NCI-H2081 treated with DMSO at 0.1 percent for 48 hours (cell line): Measurements from ENCODE around the gene BBIP1.

Source experiments
- DNase-seq: peaks from one replicate; lab custom pipeline; 2025; lab: John Stamatoyannopoulos, UW

The BBIP1 gene, protein sequence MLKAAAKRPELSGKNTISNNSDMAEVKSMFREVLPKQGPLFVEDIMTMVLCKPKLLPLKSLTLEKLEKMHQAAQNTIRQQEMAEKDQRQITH

DNA sequence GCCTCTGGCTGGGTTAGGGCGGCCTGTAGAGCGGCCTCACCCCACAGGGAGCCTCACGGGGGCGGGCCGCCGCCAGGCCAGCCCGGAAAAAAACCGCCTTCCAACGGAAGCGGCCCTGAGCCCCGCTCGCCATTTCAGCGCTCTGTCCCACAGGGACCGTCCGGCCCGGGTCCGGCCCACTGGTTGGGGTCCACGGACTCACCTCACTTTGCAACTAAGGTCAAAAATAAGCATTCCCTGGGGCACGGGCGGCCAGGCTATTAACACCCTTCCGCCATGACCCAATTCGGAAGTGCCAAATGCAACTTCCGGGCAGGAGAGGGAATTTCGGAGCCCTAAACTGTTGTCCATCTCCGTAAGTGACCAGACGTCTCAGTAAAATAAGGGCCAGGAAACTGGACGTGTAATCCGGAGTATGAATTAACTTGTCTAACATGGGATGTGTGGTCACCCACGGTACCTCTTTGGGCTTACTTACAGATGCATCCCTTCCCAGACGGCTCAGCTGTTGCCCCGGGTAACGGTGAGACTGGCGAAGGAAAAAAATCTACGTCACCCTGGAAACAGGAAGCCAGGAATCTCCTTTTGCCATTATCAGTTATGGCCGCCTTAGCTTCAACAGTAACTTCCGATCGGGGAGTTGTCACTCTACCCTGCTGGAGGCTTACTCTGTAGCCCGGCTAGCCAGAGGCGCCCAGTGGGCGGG, at the start of gene BBIP1:
Gene BBIP1, minus strand, starts transcription at position 538 of the 706 bp plus-strand sequence. CDS start 1,023 bp downstream, outside the sequence.
- DNase-seq, result peak; percentile 91

DNA sequence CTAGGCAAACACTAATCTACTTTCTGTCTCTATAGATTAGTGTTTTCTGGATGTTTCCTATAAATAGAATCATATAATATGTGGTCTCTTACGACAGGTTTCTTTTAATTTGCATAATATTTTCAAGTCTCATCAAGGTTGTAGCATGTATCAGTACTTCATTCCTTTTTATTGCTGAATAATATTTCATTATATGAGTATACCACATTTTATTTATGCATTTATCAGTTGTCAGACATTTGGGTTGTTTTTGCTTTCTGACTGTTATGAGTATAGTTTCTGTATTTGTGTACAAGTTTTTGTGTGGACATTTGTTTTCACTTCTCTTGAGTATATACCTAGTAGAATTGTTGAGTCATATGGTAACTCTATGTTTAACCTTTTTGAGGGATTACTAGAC, 48.7 kb upstream of the BBIP1 start:
- no peak for DNase-seq

DNA sequence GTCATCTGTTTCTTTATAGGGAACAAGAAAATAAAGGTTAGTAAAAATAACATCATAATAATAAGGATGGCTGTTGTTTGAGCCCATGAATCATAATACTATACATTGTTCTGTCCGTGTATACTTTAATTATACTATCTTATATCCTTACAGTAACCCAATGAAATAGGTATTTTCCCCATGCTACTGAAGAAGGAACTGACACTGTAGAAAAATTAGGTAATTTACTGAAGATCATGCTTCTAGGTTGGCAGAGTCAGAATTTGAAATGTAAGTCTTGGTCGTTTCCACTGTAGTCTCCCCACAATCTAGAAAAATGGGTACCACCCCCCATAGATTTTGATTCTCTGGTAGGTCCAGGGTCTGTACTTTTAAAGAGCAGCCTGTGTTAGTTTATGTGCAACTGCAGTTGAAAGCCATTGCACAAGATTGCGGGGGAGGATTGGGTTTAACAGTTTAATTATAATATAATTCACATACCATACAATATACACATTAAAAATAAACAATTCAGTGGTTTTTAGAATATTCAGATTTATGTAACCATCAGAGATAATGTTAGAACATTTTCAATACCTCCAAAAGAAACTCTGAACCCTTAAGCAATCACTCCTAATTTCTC, 48.1 kb upstream of the BBIP1 start:
- DNase-seq, result no peak

DNA sequence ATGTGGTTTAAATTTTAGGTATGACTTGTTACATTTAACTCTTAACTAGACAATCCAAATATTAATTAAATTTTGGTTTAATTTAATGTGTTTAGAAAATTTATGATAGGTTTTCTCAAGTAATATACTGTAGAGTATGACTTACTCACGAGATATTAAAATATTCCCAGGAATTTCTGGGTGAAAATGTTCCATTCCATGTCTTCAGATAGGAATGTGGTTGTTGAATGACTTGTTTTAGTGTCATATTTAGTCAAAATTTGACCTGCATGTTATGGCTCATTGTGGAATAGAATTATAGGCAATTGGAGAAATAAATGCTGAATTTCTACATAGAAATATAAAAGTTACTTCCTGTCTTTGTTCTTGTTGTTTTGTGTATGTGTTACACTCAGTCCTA, 47.2 kb upstream of the BBIP1 start:
- no peak for DNase-seq

DNA sequence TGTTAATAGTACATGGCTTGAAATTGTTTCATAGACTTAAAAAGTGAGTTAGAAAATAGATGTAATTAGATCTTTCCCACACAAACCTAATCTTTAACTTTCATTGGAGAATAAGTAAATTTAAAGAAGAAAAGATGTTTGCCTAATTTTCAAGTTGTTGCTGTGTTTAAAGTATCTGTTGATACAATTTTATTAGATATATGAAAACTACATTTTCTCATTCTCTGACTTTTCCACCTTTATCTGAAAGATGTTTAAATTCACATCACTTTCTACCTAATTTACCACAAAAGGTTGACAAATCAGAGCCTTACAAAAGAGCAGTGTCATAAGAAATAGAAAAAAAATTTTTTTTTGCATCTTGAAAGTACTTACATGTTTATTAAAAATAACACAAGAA, 46.2 kb upstream of the BBIP1 start:
- DNase-seq, result no peak

DNA sequence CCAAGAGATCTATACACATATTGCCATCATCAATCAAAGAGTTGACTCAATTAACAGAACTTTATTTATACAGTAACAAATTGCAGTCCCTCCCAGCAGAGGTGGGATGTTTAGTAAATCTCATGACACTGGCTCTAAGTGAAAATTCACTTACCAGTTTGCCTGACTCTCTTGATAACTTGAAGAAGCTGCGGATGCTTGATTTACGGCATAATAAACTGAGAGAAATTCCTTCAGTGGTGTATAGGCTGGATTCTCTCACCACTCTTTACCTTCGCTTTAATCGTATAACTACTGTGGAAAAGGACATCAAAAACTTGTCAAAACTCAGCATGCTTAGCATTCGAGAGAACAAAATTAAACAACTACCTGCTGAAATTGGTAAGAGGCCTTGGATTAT, 45.7 kb upstream of the BBIP1 start:
- no peak for DNase-seq

DNA sequence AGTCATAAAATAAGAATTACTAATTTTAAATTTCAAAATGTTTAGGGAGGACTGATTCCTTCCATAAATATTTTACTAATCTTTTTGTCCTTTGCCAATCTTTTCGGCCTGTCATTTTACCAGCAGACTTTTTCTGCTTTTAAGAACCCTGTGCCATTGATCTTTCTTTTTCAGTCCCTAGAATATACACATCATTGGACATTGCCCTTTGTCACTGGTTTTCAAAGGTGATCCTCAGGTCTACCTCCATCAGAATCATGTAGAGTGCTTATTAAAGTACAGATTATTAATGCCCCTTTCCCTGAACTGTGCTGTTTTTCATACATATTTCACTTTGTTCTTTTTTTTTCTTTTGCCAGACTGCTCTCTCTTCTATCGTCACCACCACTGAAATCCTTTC, 44.2 kb upstream of the BBIP1 start:
- no peak for DNase-seq

DNA sequence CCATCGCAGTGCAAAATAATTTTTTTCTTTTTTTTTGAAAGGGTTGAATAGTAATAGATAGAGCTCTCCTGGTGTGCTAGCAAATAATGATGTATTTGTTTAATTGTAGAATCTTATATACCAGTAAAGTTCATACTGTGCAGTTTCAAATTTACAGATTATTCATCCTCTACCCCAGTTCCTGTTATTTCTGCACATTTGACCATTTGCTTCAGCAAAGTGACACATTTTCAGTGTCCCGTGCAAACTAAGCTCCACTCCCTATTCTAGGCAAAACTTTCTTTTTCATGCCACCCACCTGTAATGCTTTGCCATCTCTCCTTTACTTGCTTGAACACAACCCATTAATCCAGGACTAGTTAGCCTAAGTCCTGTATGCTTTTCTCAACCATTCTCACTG, 43.5 kb upstream of the BBIP1 start:
- no peak for DNase-seq

DNA sequence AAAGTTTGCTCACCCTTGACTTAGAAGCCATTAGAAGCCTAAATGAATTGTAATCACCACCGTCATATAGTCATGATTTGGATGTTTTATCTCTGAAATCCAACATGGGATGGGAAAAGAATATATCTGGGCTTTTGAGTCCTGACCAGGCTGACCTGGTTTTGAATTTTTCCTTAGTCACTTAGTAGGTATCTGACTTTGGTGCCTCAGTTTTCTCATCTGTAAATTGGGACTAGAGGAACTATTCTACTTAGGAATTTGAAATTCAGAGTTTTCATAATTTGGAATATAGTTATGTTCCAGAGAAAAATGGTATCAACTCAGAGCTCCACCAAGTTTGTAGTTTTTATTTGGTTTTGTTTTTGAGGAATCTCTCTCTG, 41.3 kb upstream of the BBIP1 start:
- DNase-seq, result no peak

DNA sequence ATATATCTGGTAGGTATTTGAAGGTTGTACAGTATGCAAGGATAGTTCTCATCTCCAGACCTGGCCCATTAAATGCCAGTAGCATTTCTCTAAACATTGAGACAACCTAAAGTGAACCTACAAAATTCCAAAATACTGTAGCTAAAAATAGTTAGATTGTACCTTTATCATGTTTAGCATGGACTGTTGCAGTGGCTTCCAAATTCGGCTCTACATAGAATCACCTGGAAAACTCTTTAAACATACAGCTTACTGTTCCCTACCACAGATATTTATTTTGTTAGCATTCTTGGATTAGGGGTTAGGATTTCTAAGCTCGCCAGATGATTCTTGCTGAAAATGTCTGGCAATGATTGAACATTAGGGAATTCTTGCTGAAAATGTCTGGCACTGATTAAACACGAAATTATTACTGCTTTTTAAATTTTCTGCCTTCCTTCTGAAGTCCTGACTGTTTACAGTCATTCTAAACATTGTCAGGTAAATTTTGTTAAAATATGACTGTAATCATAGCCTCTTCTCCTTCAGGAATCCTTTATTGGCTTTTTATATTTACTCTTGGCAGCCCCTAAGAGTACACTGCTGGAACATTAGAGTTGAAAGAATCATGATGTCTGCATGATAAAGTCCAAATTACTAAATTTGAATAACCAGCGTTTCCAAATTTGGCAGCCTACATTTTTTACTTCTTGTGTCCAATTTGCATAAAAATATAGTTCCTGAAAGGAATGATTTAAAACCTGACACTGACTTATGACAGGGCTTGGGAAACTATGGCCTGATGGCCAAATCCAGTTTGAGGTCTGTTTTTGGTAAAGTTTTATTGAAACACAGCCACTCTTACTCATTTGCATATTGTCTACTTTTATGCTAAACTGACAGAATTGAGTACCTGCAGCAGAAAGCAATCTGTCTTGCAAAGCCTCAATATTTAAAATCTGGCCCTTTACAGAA, 40.7 kb upstream of the BBIP1 start:
- DNase-seq, result no peak

DNA sequence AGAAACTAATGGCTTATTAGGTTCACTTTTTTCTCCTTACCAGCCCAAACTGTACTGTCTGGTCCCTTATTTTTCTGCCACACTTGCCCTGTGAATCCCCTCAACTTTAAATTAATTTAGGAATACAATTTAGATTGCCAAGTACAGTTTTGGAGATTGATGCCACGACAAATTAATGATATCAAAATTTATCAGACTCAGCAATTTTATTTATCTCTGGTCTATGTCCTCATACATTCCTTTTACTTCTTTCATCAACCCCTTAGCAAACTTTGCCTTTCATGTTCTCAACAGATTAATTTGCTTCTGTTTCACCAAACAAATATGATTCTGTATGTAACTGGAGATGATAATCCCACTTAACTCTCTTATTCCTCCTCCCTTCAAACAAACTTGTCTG, 38.6 kb upstream of the BBIP1 start:
- DNase-seq, result no peak

DNA sequence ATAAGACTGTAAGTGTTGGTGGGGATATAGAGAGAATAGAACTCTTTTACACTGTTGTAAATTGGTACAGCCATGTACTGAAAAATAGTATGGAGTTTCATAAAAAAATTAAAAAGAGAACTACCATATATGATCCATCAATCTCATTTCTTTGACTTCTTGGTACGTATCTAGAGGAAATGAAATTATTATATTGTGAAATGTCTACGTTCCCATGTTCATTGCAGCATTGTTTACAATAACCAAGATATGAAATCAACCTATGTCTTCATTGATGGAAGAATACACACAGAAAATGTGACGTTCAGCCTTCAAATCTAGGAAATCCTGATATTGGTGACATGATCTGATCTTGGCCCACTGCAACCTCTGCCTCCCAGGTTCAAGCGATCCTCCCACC, 32.4 kb upstream of the BBIP1 start:
- no peak for DNase-seq

DNA sequence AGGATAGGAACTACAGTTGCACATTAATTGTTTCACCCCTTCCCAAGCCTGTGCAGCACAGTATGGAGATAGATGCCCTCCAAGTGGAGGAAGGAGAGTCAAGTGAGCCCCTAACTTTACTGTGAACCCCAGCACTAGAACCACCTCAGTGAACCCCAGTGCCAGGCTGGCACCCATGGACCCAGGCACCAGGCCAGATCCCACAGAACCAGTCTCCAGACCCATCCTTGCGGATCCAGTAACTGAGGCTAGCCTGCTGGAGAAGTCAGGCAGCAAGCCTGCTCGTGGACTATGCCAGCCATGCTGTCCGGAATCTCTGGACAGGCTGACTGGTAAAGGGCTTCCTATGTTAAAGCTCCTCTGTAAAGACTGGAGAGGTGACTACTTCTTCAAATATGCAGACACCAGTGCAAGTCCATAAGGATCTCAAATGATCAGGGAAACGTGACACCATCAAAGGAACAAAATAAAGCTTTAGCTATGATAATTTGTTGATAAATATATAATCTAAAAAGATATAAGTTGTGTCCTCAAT, 28.1 kb upstream of the BBIP1 start:
- DNase-seq, result no peak

DNA sequence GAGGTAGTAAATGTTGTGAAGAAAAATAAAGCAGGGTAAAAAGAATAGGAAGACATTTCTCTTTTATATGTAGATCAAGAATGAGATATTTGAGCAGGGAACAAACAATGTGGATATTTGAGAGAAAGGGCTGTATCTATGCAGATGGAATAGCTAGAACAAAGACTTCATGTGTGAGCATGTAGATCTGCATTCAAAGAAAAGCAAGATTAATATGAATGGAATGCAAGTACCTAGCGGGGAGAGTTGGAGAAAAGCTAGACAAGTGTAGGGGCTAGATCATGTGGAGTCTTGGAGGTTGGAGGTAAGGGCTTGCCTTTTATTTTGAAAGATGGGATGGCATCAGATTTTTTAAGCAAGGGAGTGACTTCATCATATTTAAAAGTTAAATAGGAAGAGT, 27.5 kb upstream of the BBIP1 start:
- DNase-seq, result no peak

DNA sequence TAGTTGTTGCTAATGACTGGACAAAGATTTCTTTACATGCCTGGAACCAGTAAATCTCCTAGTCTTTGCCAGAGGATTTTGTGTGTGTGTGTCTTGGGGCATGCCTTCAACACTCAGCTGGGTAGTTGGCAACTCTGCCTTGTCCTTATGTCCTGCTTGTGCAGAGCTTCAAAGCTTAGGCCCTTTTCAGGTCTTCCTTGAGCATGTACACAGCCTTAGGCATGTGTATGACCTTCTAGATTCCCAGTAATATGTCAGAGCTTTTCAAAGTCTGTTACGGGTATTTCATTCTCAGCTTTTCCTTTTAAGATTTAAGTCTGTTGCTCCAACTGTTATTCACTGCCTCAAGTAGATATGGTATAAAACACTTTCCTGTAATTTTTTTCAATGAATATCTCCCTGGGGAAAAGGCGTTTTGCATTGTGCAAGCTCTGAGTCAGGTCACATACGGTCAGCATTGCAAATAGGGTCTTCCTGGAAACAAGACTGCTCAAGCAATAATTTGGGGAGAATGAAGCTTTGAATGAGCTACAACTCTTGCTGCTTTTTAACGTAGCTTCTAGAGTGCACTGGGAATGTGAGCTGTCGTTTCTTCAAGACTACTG, 25.9 kb upstream of the BBIP1 start:
- no peak for DNase-seq

DNA sequence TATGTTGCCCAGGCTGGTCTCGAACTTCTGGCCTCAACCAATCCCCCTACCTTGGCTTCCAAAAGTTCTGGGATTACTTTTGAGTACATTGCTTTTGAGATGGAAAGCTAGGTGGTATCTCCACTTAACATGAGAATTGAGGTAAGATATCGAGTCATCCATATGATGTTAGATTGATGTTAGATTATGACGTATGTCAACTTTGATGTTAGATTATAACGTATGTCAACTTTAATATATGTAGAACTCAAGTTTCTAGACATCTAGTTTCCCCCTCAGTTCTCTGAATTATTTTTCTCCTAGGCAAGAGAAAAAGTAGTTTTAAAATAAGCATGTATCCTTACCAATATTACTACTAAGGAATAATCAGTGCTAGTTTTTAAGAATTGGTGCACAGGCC, 20.4 kb upstream of the BBIP1 start:
- DNase-seq, result no peak

DNA sequence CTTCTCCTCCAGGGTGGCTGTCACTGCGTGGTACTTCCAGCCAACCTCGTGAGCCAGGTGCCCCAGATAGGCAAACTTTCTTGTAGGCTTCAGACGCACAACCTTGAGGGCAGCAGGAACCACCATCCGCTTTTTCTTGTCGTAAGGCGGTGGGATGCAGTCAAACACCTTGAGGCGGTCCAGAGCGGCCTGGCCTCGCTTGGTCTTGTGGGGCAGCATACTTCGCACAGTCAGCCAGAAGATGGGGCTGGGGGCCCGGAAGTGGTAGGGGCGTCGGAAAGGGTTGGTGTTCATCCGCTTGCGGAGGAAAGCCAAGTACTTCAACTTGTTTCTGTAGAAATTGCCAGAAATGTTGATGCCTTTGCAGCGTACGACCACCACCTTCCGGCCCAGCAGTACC, 17.8 kb upstream of the BBIP1 start:
- no peak for DNase-seq

DNA sequence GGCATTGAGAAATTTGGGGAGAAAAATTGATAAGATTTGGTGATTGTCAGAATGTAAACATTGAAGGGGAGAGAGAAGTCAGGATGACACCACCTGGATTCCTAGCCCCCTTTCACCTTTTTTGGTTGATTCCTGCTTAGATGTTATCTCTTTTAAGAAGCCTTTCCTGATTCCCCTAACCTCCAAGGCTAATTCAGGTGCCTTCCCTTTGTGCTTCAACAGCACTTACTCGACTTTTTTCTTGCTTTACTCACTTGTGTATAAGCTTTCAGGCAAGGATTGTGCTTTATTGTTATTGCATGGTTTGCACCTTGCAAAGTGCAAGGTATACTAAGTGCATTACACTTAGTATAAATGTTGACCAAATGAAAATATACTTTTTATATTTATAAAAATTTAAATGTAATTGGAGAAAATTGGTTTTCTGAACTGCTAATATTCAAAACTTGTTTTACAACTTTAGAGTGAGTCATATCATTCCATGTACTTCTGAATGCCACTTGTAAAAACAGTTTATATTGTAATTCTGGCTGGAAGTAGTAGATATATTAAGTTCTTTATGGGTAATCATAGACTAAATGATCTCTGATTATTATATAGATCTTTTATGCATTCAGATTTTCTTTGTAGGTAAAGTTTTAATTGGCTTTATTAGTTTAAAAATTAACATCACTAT, 13.7 kb upstream of the BBIP1 start:
- DNase-seq, result no peak

DNA sequence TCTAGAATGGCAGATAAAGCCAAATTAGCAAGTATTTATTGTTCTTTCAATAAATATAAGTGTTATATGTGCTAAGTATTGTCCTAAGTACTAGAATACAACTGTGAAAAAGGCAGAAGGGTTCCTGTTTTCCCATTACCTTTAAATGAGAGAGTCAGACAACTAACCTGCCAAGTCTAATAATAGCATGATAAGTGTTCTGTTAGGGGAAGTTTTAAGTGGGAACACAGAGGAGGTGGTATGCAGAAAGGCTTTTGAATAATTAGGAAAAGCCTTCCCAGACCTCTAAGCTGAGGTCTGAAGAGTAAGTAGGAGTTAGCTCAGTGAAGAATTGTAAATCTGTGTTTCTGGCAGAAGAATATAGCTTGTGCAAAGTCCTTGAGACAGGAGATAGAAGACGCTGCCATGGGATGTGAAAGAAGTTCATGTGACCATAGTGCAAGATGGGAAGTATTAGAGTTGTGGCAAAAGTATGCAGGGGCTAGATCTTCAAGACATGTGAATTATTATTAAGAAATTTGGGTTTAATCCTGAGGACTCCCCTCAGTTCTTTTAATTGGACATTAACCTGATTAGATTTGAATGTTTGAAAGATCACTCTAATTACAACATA, 12.9 kb upstream of the BBIP1 start:
- no peak for DNase-seq

DNA sequence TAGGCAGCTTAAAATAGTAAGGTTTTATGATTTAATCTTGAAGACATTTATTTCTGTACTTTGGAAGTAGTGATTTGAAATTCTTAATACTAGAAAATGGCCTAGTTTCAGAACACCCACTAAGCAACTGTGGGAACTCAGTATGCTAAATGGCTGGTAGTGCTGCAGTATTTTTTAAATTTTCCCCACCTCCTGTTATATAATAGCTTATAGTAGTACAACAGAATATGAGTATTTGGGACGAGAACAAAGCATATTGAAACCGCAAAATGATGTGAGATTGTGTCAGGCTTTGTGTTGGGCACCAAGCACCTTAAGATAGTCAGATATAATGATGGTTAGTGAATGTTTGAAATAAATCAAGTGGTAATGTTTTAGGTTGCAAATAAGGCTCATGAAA, 8.5 kb upstream of the BBIP1 start:
- DNase-seq, result no peak

DNA sequence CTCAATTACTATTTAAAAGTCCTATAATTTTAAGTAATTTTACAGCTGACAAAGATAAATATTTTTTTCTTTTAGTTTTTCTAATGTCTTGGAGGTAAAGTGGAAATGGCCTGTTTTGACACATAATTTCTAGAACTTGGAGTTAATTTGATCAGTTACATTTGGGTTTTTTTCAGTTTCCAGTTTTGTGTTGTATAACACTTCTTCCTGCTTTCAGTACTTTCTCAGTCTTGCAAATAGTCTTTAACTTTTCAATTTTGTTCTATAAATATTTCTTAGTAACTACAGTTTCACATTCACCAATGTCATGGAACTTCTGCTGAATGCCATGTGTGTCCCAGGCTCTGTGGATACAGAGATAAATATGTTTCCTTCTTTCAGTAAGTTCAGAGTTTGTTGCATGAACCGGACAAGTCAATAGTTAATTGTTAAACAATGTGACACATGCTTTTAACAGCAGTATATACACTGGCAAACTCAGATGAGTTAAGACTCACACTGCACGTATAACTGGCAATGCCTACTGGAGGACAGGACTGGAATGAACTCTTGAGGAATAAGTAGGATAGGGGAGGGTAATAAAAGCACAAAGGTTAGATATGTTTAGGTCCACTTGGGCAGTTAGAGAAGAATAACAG, 5.0 kb upstream of the BBIP1 start:
- no peak for DNase-seq
